Measurements from ENCODE around the gene EDN3.
"Not testable (repeated sequence)": the region's sequence is repeated elsewhere in the genome, so short reads cannot be mapped to it uniquely, and the experiment has no call there.

Gene EDN3

DNA sequence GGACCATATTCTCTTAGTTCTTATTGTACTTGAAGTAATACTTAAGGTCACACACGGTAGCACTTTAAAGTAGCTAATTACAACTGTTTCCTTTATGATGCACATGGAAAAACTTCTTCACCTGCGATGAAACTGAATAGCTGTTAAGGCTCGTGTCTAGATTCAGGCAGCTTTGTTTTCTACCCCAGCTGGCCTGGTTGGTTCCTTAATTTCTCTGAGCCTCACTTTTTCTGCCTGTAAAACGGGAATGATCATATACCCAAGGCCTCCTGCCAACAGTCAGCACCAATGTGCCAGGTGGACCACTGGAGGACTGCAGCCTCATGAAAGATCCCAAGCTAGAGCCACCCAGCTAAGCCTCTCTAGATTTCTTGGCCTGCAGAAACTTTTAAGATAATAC lies 35.0 kb downstream of the EDN3 start:
- Histone ChIP-seq H3K9me3 (ENCODE audit: control insufficient read depth, low read length) (no peaks in the 10 kb centered on the region), H3K27ac (ENCODE audit: low read depth, low read length, severe bottlenecking) (no peak overlapping the region), H3K4me3 (ENCODE audit: extremely low read depth, insufficient read depth, low read length, poor library complexity, severe bottlenecking) (no peak overlapping the region), H3K36me3 (ENCODE audit: control insufficient read depth, insufficient read depth, low read length) (no peaks in the 10 kb centered on the region), H3K4me1 (ENCODE audit: control insufficient read depth, insufficient read depth, low read length, poor library complexity, severe bottlenecking) (no peaks in the 10 kb centered on the region)
- 82 to 93% methylated on average over 3 to 4 of the region's 4 CpGs for WGBS, 2 experiments (ENCODE audit: insufficient coverage in 2 of 2)

DNA sequence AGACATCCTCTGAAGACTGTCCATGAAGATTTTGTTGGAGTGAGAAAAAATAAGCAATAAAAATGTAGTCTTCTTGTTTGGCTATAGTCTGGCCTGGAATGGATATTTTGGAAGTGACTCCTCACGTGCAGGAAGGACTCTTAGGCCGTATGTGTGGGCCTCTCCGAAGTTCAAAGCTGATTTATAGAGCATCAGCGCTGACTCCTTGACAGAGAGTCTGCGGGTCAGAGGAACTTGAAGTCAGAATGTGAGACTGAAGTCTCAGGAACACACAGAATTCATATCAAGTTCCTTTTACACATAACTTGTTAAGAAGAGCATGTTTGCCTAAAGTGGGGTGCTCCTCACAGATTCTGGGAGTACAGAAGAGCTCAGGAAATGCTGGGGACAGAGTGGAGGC lies 36.1 kb downstream of the EDN3 start:
- Histone ChIP-seq H3K4me3 (ENCODE audit: extremely low read depth, insufficient read depth, low read length, poor library complexity, severe bottlenecking) (no peak overlapping the region), H3K36me3 (ENCODE audit: control insufficient read depth, insufficient read depth, low read length) (no peaks in the 10 kb centered on the region), H3K4me1 (ENCODE audit: control insufficient read depth, insufficient read depth, low read length, poor library complexity, severe bottlenecking) (no peaks in the 10 kb centered on the region), H3K9me3 (ENCODE audit: control insufficient read depth, low read length) (no peaks in the 10 kb centered on the region), H3K27ac (ENCODE audit: low read depth, low read length, severe bottlenecking) (no peak overlapping the region)
- 87 to 100% methylated on average over 3 to 4 of the region's 5 CpGs for WGBS, 2 experiments (ENCODE audit: insufficient coverage in 2 of 2)

DNA sequence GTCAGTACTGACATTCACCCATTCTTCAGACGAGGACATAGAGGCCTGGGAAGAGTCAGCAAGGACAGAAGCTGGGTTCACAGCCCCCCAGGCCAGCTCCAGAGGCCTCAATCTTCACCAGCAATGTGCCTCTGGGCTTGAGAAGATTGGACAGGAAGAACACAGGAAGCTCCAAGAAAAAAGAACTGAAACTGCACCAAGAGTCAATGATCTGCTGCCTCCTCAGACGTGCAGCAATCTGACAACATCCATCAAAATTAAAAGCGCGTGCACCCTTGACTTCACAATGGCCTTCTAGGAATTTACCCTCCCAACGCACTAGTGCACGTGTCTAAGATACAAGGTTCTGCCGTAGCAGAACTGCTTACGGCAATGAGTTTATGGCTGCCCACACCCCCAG lies 38.0 kb downstream of the EDN3 start:
- H3K4me3 ChIP-seq (ENCODE audit: extremely low read depth, insufficient read depth, low read length, poor library complexity, severe bottlenecking); H3K9me3 ChIP-seq (ENCODE audit: control insufficient read depth, low read length); H3K36me3 ChIP-seq (ENCODE audit: control insufficient read depth, insufficient read depth, low read length); H3K4me1 ChIP-seq (ENCODE audit: control insufficient read depth, insufficient read depth, low read length, poor library complexity, severe bottlenecking); H3K27ac ChIP-seq (ENCODE audit: low read depth, low read length, severe bottlenecking): not testable (repeated sequence)
- WGBS, 2 experiments (ENCODE audit: insufficient coverage in 2 of 2): no CpG with 5 or more reads among the region's 8 CpGs

DNA sequence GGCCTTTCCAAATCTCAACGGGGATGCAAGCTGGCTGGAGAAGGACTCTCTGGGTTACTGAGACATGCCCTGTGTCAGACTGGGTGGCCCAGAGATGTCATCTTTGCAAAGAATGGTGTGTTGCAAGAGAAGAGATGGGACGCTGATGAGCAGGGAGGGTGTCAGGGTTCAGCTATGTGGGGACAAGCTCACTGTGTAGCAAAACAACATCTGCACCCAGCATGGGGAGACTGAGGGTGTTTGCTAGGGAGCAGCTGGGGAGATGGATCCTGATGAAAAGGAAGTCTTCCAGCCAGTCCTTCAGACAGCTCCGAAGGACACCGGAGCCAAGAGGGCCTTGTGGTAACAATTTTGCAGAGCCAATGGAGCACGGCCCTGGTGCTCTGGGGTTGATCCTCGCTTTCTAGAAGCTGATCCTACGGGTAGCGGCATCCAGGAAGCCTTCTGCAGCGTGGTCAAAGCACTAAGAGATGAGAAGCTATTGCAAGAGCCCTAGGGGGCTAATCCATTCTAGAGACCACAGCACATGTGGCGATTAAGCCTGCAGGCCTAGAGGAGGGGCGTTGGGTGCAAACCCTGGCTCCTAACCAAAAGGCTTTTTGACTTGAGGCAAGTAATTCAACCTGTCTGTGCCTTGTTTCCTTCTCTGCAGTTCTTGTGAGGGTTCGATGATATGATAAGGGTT lies 39.9 kb downstream of the EDN3 start:
- no peaks in the 10 kb centered on the region for H3K4me1 ChIP-seq (ENCODE audit: control insufficient read depth, insufficient read depth, low read length, poor library complexity, severe bottlenecking)
- 87 to 88% methylated on average over 12 of the region's 12 CpGs for whole genome bisulfite sequencing, 2 experiments (ENCODE audit: insufficient coverage in 2 of 2)
- peaks cover 6% of the 10 kb centered on the region for H3K9me3 ChIP-seq (ENCODE audit: control insufficient read depth, low read length)
- H3K36me3 ChIP-seq (ENCODE audit: control insufficient read depth, insufficient read depth, low read length): no peaks in the 10 kb centered on the region
- no peak overlapping the region for H3K27ac ChIP-seq (ENCODE audit: low read depth, low read length, severe bottlenecking)
- H3K4me3 ChIP-seq (ENCODE audit: extremely low read depth, insufficient read depth, low read length, poor library complexity, severe bottlenecking): no peak overlapping the region

DNA sequence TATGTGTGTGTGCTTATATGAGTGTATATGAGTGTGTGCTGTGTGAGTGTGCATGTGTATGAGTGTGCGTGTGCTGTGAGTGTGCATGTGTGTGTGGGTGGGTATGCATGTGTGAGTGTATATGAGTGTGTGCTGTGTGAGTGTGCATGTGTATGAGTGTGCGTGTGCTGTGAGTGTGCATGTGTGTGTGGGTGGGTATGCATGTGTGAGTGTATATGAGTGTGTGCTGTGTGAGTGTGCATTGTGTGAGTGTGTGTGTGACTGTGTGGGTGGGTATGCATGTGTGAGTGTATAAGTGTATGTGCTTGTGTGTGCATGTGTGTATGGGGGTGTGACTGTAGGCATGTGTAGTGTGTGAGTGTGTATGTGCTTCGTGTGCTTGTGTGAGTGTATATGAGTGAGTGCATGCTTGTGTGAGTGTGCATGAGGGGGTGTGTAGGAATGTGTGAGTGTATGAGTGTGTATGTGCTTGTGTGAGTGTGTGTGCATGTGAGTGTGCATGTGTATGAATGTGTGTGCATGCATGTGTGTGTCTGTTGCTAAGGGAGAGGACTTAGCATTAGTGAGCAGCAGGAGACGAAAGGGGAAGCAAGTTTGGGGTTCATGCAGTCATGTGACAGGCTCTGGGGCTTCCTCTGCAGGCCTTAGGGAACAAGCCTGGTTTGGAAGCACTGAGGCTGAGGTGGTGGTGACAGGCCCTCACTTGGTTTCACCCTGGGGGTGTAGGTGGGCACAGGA lies 41.0 kb downstream of the EDN3 start:
- H3K4me1 ChIP-seq (ENCODE audit: control insufficient read depth, insufficient read depth, low read length, poor library complexity, severe bottlenecking); H3K4me3 ChIP-seq (ENCODE audit: extremely low read depth, insufficient read depth, low read length, poor library complexity, severe bottlenecking); H3K36me3 ChIP-seq (ENCODE audit: control insufficient read depth, insufficient read depth, low read length); H3K27ac ChIP-seq (ENCODE audit: low read depth, low read length, severe bottlenecking); H3K9me3 ChIP-seq (ENCODE audit: control insufficient read depth, low read length): not testable (repeated sequence)
- 79 to 80% methylated on average over 4 of the region's 4 CpGs for WGBS, 2 experiments (ENCODE audit: insufficient coverage in 2 of 2)

DNA sequence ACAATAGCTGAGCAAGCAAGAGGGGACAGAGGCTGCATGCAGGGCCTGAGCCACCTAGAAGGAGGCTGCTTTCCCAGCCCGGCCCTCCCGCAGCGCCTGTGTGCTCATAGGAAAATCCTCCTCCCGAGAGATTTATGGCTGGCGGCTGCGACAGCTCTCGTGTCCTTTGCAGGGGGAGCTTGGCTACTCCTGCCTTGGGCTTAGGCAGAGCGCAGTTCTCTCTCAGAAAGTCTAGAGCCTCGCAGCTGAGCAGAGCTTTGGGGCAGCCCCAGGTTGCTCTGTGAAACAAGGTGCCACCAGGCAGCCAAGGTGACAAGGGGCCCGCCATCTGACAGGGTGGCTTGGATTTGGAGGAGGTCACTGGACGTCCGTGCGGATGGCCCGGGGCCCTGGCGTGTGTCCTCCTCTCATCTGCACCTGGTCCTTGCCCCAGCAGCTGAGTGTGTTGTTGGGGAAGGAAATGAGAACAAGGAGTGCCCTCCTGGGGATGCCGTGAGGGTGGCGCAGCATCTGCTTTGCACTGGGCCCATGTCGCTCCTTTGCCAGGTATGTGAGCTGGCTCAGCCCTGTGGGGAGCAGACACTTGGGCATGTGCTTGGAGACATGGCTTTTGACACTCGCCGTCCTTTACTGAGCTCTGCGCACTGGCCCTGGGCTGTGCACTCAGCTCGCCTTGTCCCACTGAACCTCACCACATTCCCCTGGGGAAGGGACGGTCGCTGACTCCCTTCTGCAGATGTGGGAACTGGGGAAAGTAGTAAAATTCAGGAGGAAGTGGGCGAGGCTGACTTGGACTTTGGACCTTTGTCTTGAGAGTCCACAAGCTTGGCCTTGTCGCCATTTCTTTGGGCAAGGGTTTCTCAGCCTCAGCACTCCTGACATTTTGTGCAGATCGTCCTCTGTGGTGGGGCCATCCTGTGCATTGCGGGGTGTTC lies 41.9 kb downstream of the EDN3 start:
- WGBS, 2 experiments (ENCODE audit: insufficient coverage in 2 of 2): 87 to 92% methylated on average over 19 to 24 of the region's 28 CpGs
- no peak overlapping the region for H3K4me3 ChIP-seq (ENCODE audit: extremely low read depth, insufficient read depth, low read length, poor library complexity, severe bottlenecking)
- H3K9me3 ChIP-seq (ENCODE audit: control insufficient read depth, low read length): peaks cover 6% of the 10 kb centered on the region
- H3K4me1 ChIP-seq (ENCODE audit: control insufficient read depth, insufficient read depth, low read length, poor library complexity, severe bottlenecking): no peaks in the 10 kb centered on the region
- no peaks in the 10 kb centered on the region for H3K36me3 ChIP-seq (ENCODE audit: control insufficient read depth, insufficient read depth, low read length)
- H3K27ac ChIP-seq (ENCODE audit: low read depth, low read length, severe bottlenecking): no peak overlapping the region

DNA sequence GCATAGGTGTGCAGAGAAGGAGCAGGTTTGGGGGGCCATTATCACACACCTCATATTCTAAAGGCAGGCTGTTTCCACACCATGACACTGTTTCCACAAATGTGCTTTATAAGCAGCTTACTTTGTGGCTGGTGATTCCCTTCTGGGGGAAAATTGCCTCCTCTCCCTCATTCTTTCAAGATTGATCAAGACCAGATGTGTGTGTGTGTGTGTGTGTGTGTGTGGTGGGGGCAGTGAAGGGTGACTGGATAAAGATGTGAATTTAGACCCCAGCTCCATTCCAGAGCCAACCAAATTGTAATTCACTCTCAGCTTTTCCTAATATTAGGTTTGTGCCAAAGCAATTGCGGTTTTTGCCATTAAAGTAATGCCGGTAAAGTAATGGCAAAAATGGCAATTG lies 45.6 kb downstream of the EDN3 start:
- Histone ChIP-seq H3K9me3 (ENCODE audit: control insufficient read depth, low read length) (peaks cover 6% of the 10 kb centered on the region), H3K4me1 (ENCODE audit: control insufficient read depth, insufficient read depth, low read length, poor library complexity, severe bottlenecking) (no peaks in the 10 kb centered on the region), H3K36me3 (ENCODE audit: control insufficient read depth, insufficient read depth, low read length) (no peaks in the 10 kb centered on the region), H3K4me3 (ENCODE audit: extremely low read depth, insufficient read depth, low read length, poor library complexity, severe bottlenecking) (no peak overlapping the region), H3K27ac (ENCODE audit: low read depth, low read length, severe bottlenecking) (no peak overlapping the region)
- 90 to 100% methylated on average over 2 of the region's 2 CpGs for WGBS, 2 experiments (ENCODE audit: insufficient coverage in 2 of 2)

DNA sequence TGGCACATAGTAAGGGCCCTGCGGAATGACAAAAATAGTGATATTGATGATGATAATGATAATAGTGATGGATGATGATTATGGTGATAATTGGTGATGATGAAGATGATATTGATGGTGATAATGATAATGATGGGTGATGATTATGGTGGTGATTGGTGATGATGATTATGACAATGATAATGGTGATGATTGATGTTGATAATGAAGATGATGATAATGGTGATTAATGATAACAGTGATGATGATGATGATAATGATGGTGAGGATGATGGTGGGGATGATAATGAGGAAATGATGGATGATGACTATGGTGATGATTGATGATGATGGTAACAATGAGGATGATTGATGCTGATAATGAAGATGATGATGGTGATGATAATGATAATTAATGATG lies 48.9 kb downstream of the EDN3 start:
- no peak overlapping the region for H3K27ac ChIP-seq (ENCODE audit: low read depth, low read length, severe bottlenecking)
- H3K9me3 ChIP-seq (ENCODE audit: control insufficient read depth, low read length): peaks cover under 1% of the 10 kb centered on the region
- 82 to 100% methylated on average over 1 of the region's 1 CpG for WGBS, 2 experiments (ENCODE audit: insufficient coverage in 2 of 2)
- H3K4me1 ChIP-seq (ENCODE audit: control insufficient read depth, insufficient read depth, low read length, poor library complexity, severe bottlenecking): no peaks in the 10 kb centered on the region
- no peak overlapping the region for H3K4me3 ChIP-seq (ENCODE audit: extremely low read depth, insufficient read depth, low read length, poor library complexity, severe bottlenecking)
- no peaks in the 10 kb centered on the region for H3K36me3 ChIP-seq (ENCODE audit: control insufficient read depth, insufficient read depth, low read length)

DNA sequence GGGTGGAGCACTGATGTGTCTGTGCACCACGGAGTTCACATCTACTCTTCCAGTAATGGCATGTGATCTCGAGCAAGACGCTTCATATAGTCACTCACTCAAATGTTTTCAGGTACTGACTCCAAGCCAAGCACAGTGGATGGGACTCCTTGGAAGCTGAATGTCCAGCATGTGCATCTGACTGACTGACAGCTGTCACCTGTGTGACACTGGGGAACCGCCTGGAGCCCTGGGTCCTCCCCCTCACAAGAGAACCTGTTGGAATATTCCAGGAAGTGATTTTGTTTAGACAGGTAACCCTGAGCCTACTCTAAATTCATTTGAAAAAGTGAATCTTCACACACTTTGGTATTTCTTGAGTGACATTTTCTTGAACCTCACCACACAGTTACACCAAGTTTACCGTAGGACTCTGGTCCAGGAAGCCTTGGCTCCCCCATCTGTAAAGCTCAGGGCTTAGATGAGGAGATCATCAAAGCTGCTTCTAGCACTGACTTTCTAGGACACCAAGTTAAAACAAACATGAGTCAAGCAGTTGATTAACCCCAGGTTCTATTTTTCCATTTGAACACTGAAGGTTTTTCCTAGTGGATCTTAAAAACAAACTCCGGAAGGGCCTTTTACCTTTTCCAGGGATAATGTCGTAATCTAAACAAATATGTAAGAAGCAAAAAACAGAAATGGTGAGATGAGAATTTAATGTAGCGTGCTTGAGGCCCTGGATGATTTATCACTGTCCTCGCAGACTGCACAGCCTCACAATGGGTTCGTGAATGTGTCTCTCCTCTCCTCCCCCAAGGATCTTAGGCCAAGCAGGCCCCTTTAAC lies 50.1 kb downstream of the EDN3 start:
- H3K27ac ChIP-seq (ENCODE audit: low read depth, low read length, severe bottlenecking): no peak overlapping the region
- no peaks in the 10 kb centered on the region for H3K4me1 ChIP-seq (ENCODE audit: control insufficient read depth, insufficient read depth, low read length, poor library complexity, severe bottlenecking)
- H3K9me3 ChIP-seq (ENCODE audit: control insufficient read depth, low read length): no peaks in the 10 kb centered on the region
- no peak overlapping the region for H3K4me3 ChIP-seq (ENCODE audit: extremely low read depth, insufficient read depth, low read length, poor library complexity, severe bottlenecking)
- H3K36me3 ChIP-seq (ENCODE audit: control insufficient read depth, insufficient read depth, low read length): no peaks in the 10 kb centered on the region
- WGBS, 2 experiments (ENCODE audit: insufficient coverage in 2 of 2): 82 to 88% methylated on average over 6 to 8 of the region's 10 CpGs

All from mesodermal cell (in vitro differentiated cells).